Occipital lobe (tissue), 2 donors: Measurements from ENCODE around the gene WFIKKN1. TPM values are rescaled to one million over a fixed set of nuclear protein-coding genes. Genes with fewer than 3 reads are reported as not detected.

ENCODE experiments used
- DNase-seq: peaks from one replicate; lab custom pipeline; 2025; lab: John Stamatoyannopoulos, UW
- total RNA-seq: library from RNA; depleted of rRNA; stranded (reverse); fragments of >200 nt; gene quantifications from one replicate; pipeline ENCODE4 v1.2.3, GENCODE V29; 2014

Gene WFIKKN1
- total RNA-seq, 1 donor from 2014 or later, result 0.47 TPM

DNA sequence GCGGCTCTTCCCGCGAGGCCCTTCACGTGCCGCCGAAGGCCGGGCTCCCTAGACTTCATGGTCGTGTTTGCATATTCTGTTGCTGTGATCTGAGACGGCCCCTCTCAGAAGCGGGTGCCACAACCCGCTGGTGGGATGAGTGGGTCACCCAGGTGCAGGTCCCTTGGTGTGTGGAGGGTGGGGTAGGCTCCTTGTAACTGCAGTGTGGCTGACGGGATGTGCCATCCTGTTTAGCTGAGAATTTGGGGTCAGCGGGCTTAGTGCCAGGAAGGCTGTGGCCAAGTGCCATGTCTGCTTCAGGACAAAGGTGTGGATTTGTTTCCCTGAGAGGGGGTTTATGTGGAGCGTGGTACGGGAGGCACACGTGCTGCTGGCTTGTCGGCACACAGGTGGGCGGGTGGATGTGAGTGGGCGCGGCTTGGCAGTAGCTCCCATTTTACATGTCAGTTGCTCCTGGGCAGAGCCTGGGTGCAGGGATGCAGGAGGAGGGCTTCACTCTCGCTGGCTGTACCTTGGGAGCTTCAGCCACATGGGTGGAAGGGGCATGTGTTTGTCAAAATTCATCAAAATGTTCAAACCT, 9.2 kb upstream of the WFIKKN1 start:
- DNase-seq, result no peak

DNA sequence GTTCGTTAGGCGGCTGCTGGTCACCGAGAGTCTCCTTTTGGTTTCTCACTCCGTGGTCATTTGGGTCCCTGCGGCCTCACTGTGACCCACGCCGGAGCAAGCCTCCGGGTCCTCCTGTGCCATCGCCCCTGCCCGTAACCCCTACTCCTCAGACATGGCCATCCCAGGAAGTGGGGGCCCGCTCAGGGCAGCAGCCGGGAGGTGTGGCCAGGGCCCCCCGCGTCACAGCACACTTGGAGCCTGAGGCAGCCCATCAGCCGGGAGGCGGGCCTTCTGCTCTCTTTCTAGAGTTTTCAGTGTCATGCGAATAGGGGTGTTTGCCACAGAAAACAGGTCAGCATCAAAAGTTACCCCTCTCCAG, 7.9 kb upstream of the WFIKKN1 start:
- no peak for DNase-seq

DNA sequence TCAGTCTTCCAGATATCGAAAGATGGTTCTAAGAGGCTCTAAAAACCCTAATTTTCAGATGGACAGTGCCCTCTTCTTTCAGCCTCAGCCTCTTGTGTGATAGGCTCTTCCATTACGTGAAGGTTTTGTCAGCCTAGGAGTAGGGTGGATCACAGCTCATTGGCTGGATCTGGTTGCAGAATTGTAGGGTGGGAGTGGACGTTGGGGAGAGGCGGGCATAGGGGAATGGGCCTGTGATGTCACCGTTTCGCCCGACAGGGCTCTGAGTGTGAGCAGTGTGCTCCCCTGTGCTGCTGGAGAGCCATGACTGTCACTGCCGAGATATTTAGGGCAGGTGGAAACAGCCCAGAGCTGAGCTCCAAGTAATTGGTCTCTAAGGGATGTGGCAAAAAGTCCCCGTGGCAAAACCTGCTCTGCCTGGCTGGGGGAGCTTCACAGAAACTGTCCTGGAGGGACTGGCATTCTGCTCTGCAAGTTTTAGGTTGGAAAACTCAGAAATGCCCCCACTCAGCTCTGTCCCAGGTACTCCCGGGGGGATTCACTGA, 6.2 kb upstream of the WFIKKN1 start:
- DNase-seq, result no peak

GRCh38 chr16:625117-625976, 5.4 kb upstream of the WFIKKN1 start:
- no peak for DNase-seq

- DNase-seq, result no peak
Measured at GRCh38 chr16:625977-626765, 4.6 kb upstream of the WFIKKN1 start.

- peak; percentile 53 for DNase-seq
Measured at GRCh38 chr16:626787-627453, 3.9 kb upstream of the WFIKKN1 start.

DNA sequence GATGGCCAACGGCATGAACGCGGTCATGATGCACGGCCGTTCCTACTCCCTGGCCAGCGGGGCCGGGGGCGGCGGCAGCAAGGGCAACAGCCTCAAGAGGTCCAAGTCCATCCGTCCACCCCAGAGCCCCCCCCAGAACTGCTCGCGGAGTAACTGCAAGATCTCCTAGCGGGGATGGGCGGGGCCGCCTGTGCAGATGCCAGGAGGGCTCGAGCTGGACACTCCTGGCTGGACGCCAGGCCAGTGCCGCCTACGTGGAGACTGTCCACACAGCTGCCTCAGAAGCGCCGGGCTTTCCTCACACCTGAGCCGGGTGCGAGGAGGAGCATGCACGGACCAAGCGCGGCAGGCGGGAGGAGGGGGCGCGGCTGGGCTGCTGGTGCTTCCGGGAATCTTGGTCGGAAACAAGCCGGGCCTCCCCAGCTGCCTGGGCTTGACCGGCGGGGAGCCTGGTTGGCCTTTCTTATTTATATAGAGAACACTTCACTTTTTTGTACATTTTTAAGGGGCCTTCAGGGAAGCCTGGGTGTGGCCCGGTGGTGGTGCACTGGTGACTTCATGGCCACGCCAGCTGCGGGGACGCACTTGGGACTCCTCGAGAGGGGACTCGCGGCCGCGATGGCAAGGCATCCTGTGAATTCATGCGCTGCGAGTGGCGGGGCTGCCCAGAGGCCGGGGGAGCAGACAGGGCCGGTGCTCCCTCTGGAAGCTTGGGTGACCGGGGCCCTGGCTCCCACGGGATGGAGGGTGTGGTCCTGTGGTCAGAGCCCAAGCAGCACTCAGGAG, 3.1 kb upstream of the WFIKKN1 start:
- DNase-seq, result no peak

DNA sequence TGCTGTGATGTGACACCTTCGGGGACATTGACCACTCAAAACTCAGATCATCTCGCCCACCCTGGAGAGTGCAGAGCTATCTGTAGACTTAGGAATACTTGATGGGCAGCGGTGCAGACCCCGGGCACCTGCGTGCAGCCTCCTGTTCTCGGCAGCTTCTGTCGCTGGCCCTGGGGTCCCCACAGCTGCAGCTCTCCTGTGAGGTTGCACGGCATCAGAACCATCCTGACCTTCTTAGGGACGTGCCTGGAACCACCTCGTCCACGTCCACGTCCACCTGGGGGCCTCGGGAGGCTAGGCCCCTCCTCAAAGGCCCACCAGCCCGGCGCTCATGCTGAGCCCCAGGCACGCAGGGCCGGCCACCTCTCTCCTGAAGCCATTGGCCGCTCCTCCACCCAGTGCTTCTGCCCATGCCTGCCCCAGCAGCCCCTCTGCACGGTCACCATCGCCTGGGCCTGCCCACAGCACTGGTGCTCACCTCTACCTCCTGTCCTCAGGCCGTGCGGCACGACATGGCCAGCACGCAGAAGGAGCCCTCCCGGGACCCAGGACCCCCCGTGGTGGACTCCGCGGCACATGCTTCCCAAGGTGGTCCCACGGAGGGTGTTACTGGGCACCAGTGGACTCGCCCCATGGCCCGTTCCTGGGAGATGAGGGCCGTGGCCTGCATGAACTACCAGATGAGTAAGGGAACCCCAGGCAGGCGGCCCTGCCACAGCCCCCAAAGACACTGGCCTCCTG, 2.3 kb upstream of the WFIKKN1 start:
- DNase-seq, result no peak

- DNase-seq, result no peak
Measured at GRCh38 chr16:629185-629832, 1.5 kb upstream of the WFIKKN1 start.

DNA sequence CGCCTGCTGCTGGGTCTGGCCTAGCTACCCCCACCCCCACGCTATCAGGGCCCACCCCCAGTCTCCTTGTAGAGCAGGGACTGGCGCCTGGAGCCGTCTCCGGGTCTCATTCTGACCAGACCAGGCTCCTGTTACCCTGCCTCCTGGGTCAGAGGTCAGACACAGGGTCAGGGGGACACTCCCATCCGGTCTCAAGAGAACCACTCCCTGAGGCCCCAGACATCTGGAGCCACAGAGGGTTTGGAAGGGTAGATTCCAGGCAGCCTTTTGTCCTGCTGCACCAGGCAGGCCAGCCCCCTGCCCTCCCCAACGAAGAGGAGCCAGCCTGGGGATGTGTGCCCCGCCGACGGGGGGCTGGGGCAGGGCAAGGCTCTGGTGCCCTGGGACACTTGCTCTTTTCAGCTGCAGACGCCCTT, 944 bp upstream of the WFIKKN1 start:
- no peak for DNase-seq

DNA sequence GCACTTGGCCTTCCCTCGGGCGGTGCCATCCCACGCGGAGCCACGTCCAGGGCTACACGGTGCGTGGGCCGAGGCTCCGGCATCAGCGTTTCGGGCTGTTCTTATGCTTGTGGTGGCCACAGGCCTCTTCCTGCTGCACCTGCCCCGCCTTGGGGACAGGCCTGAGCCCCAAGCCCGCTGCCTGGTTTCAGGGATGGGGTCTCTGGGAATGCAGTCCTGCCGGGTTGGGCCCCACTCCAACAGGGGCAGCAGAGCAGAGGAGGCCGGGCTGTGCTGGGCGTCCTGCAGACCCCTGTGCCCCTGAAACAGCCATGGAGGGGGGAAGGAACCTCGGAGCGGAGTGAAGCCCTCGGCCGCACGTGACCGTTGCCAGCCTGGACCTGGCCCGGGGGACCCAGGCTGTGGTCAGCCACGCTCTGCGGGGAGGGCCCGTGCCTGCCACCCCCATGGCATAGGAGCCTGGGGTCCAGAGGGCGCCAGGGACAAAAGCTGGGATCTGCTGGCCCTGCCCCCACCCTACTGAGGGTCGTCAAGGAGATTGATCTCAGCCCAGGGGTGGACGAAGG, 453 bp upstream of the WFIKKN1 start:
- DNase-seq, result no peak

- DNase-seq, result no peak
Measured at GRCh38 chr16:631808-632358, 1.1 kb downstream of the WFIKKN1 start.

GRCh38 chr16:632486-633335, 1.9 kb downstream of the WFIKKN1 start:
- no peak for DNase-seq

DNA sequence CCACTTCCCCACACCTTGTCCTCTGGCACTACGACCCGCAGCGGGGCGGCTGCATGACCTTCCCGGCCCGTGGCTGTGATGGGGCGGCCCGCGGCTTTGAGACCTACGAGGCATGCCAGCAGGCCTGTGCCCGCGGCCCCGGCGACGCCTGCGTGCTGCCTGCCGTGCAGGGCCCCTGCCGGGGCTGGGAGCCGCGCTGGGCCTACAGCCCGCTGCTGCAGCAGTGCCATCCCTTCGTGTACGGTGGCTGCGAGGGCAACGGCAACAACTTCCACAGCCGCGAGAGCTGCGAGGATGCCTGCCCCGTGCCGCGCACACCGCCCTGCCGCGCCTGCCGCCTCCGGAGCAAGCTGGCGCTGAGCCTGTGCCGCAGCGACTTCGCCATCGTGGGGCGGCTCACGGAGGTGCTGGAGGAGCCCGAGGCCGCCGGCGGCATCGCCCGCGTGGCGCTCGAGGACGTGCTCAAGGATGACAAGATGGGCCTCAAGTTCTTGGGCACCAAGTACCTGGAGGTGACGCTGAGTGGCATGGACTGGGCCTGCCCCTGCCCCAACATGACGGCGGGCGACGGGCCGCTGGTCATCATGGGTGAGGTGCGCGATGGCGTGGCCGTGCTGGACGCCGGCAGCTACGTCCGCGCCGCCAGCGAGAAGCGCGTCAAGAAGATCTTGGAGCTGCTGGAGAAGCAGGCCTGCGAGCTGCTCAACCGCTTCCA, 2.7 kb downstream of the WFIKKN1 start:
- no peak for DNase-seq

DNA sequence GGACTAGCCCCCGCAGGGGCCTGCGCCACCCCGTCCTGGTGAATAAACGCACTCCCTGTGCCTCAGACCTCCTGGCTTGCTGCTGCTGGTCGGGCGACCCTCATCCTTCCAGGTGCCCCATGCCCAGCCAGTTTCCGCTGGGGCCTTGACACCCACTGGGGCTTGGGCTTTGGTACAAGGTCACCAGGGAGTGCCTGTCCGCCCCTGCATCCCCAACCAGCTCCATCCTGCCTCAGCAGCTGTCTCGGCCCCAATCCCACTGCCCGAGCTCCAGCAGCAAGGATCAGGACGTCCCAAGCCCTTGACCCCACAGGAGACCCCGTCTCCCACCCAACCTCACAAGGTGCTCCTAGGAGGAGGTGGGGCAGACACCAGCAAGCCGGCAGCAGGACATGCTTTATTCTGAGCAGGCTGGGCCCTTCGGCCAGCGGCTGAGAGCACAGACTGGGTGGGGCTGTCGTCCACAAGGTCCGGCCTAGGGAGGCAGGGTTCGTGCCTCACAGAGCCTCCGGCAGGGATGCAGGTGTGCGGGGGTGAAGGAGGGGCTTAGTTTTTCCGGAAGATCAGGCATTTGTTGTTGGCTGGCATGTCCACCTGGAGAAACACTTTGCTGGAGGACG, 3.4 kb downstream of the WFIKKN1 start:
- DNase-seq, result no peak

GRCh38 chr16:634996-635395, 4.2 kb downstream of the WFIKKN1 start:
- no peak for DNase-seq
